Activated T-helper 9 cell treated with anti-CD3 and anti-CD28 coated beads, Interleukin-2, amount 50 U/mL, for 16 hours (primary cell): ENCODE data around the gene CCL17.
"Not testable (repeated sequence)": the region's sequence is repeated elsewhere in the genome, so short reads cannot be mapped to it uniquely, and the experiment has no call there.

ENCODE experiments used
- DNase-seq: peaks from one replicate; pipeline ENCODE4 v3.0.0-alpha.2; 2020; ENCODE audit warnings: low read depth

CCL17 gene

DNA sequence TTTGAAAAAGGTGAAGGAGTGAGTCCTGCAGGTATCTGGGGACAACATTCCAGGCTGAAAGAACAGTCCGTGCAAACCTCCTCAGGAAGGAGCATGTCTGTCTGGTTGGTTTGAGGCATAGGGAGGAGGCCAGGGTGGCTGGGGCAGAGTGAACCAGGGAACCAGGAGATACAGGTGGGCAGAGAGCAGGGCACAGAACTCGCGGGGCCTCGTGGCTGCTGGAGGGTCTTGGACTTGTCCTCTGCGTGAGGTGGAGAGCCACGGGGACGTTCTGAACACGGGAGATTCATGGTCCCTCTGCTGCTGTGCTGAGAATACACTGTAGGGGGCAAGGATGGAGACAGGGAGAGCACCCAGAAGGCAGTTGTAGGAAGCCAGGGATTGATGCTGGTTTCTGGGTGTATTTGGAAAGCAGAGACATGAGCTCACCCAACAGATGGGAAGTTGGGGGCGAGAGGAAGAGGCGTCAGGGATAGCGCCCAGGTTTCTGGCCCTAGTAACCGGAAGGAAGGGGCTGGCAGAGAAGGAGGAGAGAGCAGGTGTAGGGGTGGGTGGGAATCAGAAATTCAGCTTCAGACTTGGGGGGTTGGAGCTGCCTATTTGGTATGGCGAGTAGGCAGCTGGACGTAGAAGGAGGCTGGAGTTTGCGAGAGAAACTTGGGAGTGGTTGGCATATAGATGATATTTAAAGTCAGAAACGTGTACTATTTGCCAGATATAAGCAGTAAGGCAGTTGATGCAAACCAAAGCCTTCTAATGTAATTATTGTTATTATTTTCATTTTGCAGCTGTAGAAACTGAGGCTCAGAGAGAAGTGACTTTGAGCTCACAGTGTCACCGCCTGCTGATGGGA lies at the start of gene CCL17:
CCL17 (plus strand) TSS at position 803 of the 853 bp plus-strand sequence. CDS start 9,166 bp downstream, outside the sequence.
- DNase-seq, result no peak

DNA sequence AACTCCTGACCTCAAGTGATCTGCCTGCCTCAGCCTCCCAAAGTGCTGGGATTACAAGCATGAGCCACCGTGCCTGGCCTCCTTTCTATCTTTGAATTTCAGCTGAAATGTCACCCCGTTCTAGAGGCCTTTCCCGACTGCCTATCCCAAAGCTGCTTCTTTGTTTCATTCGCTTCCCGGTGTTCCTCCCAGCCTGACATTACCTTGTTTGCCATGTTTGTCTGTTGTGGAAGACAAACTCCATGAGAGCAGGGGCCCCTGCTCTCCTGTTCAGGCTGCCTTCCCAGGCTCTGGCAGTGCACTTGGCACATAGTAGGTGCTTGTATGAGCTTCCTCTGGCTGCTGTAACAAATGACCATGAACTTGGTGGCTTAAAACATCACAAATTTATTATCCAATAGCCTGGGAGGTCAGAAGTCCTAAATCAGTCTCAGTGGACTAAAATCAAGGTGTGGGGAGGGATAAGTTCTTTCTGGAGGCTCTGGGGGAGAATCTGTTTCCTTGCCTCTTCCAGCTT lies 48.6 kb upstream of the CCL17 start:
- no peak for DNase-seq

DNA sequence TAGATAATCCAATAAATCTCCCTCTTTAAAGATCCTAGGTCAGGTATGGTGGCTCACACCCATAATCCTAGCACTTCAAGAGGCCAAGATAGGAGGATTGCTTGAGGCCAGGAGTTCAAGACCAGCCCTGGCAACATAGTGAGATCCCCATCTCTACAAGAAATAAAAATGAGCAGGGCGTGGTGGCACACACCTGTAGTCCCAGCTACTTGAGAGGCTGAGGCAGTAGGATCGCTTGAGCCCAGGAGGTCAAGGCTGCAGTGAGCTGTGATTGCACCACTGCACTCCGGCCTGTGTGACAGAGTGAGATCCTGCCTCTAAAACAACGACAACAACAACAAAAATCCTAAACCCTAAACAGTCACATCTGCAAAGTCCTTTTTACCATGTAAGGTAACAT lies 48.0 kb upstream of the CCL17 start:
- DNase-seq, result no peak

DNA sequence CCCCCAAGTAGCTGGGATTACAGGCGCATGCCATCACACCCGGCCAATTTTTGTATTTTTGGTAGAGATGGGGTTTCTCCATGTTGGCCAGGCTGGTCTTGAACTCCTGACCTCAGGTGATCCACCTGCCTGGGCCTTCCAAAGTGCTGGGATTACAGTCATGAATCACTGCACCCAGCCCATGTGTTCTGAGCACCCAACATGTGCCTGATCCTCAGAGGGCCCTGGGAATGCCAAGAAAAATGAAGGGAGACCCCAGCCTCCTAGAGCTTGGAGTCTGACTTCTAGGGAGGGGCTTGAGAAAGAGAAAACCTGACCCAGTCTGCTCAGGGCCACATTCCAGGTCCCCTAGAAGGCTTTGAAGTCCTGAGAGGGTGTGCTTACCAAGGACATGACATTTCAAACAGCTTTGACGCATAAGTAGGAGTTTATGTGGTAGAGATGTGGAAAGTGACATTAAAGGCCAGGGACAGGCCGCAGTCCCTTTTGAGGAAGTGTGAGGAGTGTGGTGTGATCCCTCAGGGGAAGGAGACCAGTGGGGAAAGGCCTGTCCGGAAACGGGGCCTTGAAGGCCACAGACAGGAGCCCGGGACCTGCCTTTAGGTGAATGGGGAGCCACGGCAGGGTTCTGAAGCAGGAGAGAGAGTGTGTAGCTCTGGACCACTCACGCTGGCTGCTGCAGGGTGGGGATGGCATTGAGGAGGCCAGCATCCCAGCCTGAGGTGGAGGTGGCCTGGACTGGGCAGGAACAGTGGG lies 47.1 kb upstream of the CCL17 start:
- DNase-seq, result no peak

DNA sequence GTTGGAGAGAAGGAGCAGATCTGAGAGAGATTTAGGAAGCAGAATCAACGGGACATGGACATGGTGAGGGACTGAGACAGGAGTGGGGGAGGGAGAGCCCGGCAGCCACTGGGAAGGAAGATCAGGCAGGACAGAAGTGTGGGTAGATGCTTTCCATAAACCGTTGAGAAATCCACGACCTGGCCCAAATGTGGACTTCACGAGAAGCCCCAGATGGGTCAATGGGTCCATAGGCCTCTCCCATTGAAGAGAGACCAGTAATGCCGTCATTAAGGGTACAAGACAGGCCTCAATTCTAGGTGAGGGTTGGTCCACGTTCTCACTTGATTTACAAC lies 46.5 kb upstream of the CCL17 start:
- no peak for DNase-seq

DNA sequence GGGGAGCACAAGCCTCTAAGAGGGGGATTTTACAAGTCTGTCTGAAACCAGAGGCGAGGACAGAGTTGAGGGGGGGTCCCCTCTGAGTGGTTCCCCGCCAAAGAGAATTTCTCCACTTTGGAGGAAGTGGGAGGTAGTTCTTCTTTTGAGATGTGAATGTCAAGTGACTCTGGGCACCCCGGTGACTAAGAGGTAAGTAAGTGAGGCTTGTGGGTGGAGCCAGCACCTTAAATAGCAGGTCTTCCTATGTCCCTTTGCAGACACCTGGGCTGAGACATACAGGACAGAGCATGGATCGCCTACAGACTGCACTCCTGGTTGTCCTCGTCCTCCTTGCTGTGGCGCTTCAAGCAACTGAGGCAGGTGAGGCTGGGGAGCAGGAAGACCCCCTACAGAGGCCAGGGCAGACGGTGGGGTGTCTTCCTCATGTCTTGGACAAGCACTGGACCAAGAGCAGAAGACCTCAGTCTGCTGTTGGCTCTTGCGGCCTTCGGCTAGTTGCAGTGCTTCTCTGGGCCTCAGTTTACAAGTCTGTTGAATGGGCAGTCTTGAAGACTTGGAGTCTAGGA lies 46.0 kb upstream of the CCL17 start, which contains the start of gene CCL22:
CCL22 (plus strand) TSS at position 257 of the 569 bp plus-strand sequence; CDS start at position 291, 34 bp downstream.
- no peak for DNase-seq

DNA sequence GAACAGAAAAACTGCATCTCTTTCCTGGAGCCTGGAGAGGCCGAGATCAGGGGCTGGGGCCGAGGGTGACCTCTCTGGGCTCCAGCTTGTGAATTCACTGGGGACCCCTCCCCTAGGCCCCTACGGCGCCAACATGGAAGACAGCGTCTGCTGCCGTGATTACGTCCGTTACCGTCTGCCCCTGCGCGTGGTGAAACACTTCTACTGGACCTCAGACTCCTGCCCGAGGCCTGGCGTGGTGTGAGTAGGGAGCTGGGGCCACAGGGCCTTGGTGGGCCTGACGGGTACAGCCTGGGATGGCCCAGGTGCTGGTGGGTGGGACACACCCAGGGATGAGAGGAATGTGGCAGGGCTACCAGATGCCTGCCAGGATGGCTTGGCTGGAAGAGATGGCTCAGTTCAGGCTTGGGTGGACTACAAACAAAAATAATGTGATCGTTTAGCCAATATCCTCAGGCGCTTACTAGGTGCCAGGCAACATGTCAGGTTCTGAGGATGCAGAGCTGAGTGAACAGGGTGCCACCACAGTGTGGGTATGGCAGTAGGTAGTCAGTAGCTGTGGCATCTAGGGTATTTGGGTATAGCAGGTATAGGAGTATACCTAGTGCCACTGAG lies 44.1 kb upstream of the CCL17 start:
- DNase-seq, result no peak

DNA sequence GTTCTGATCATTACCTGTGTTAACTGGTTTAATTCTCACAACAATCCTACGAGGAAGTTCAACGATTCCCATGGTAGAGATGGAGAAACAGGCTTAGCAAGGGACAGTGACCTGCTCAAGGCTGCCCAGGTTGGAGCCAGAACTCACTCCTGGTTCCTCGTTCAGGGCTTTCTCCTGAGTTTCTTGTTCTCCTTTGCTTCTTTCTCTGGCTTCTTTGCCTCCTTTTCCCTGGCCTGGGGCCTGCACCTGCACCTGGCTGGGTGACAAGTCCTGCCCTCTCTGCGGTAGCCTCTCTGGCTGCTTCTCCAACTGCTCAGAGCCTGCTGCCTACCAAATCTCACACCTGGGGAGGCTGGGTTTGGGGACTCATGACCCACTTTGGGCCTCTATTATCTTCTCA lies 43.2 kb upstream of the CCL17 start:
- no peak for DNase-seq

DNA sequence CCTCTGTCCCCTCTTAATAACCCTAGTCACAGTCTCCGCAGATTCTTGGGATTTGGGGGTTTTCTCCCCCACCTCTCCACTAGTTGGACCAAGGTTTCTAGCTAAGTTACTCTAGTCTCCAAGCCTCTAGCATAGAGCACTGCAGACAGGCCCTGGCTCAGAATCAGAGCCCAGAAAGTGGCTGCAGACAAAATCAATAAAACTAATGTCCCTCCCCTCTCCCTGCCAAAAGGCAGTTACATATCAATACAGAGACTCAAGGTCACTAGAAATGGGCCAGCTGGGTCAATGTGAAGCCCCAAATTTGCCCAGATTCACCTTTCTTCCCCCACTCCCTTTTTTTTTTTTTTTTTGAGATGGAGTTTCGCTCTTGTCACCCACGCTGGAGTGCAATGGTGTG lies 40.4 kb upstream of the CCL17 start:
- DNase-seq, result no peak

DNA sequence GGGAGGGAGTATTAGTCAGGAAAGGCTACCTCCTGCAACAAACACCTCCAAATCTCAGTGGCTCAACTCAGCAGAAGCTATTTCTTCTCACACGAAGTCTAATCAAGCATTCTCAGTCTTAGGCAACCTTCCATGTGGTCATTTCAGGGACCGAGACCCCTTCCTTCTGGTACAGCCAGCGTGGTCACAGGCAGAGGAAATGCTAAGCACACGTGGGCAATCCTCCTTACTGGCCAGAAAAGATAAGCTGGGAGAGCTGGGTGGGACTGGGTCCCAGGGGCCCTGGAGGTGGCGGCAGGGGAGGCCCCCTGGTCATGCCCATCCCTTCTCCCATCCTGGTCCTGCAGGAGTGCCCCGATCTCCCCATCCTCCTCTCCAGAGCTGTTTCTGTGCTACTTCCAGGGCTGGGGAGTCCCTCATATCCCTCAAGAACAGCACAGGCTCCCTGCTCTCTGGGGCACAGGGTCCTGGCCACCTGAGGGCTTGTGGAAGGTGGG lies 38.0 kb upstream of the CCL17 start:
- no peak for DNase-seq

DNA sequence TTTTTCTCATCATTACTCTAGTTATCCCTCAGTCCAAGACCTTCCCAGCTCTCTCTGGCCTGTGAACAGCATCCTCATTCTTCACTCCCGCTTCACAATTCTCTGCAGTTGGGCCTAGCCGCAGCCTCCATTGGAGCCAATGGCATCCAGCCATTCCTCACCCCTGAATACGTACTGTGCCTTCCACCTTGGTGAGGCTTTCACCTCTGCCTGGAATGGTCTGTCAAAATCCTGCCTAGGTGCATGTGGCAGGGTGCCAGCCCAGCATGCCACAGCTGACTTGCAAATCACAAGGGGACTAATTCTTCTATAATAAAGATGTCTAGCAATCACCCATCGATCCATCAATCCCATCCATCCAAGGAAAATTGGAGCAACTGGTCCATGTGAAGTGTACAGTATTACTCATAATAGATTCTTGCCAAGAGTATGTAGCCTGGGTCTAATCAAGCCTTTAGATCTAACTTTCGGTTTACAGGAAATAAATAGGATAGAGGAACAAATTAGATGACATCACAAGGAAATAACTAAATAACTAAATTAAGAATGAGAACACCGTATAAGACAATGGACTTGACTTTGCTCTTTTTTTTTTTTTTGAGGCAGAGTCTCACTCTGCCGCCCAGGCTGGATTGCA lies 37.3 kb upstream of the CCL17 start:
- no peak for DNase-seq

DNA sequence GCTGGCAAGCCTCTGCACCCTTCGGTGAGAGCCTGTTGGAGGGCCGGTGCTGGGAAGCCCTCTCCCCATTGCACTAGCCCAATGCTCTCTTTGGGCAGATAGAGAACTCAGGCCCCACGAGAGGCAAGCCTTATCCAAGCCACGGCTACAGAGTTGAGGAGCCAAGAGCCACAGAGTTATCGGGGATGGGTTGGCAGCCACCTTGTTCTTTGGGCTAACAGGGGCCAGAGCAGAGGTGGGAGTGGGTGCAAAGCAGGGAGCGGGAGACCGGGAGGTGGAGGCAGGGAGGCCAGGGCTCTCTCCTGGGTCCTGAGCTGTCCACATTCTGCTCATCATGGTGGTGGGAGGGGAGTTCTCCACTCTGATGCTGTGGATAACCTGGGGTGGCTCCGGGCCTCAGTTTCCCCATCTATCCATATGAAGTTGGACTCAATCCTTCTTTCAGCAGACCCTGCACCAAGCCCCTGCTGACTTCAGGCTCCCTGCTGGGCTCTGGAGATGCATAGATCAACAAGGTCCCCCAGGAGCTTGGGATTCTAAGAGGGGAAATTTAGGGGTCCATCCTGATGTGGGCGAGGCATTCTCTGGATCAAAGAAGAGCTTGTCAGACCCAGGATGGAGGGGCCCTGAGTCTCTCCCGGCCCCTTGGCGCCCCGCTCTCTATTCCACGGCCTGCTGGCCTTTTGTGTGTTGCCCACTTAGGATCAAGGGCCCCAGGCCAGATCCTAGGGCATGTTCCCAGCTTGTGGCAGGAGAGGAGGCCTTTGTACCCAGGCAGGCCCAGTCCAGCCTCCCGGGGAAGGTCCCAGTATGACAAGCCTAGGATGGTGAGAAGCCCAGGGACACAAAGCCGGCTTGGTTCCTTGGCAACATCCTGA lies 32.8 kb upstream of the CCL17 start:
- DNase-seq, result no peak

DNA sequence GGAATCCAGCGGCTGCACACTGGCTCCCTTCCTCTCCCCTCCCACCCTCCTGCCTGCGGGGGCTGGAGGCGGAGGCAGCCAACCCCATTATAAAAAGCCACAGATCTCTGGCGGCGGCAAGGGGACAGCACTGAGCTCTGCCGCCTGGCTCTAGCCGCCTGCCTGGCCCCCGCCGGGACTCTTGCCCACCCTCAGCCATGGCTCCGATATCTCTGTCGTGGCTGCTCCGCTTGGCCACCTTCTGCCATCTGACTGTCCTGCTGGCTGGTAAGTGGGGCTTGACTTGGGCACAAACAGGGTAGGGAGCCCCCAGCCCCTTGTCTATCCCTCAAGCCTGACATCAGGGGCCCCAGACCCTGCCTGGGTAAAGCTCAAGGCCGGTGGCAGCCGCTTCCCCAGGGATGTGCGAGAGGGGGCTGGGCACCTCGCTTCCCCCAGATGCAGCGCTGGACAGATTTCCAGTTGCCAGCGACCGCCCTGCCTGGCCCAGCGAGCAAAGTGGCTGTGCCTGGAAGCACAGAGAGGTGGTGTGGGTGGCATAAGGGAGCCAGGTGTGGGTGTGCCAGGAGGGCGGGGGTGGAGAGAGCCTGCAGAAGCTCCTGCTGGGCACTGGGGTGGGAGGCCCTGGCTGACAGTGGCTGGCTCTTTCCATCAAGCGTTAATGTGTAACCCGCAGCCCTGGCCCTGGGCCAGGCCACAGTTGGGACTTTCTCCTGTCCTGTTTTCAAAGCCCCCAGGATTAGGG lies 32.0 kb upstream of the CCL17 start, which contains the start of gene CX3CL1:
CX3CL1 (plus strand) TSS at position 119 of the 745 bp plus-strand sequence; CDS start at position 198, 79 bp downstream.
- no peak for DNase-seq

DNA sequence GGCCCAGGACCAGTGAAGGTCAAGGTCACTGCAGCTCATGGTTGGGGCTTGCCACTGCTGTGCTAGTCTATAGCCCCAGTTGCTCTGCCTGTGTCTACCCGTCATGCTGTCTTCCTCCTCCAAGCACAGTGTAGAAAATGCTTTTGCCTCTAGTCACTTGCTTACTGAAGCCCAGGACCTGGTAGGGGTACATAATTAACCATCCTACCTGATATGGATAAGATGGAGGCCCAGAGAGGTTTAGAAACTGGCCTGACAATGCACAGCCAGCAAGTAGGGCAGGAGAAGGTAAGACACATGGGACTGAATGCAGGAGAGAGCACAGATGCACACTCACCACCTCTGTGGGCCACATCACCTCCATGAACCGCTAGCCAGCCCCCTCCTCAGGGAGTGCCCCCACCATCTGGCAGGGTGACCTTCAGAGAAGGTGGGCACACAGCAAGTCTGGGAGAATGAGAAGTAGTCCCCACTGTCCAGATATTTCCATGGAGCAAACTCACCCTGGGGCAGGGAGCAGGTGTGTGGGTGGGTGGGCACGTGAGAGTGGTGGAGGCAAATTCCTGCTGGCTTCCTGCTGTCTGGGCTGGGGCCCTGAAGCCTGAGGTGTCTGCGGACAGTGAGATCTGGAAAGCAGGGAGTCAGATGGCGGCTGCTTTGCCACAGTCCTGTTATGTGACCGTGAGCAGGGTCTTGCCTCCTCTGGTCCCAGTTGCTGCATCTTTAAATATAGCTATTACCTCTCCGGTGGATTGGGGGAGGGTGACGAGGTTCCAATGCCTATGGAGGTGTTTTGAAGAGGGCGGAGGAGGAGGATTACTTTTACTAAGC lies 31.2 kb upstream of the CCL17 start:
- DNase-seq, result no peak

DNA sequence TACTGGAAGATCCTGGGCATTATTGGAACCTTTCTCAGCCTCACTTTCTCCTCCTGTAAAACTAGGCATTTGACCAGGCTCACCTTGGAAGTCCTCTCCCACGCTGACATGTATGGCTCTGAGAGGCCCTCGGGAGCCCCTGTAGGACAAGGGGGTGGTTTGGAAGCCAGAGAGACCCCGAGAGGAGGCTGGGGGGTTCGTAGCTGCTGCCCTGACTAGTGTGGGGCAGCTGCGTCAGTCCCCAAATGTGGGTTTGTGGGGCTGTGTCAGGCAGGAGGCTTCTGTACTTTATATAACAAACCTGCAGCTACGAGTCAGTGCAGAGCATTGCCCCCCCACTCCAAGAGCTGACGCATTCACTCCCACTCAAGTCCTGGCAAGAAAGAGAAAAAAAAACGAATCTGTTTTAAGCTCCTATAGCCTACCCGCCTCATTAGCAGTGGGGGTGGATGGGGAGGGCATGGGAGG lies 30.5 kb upstream of the CCL17 start:
- DNase-seq, result no peak

DNA sequence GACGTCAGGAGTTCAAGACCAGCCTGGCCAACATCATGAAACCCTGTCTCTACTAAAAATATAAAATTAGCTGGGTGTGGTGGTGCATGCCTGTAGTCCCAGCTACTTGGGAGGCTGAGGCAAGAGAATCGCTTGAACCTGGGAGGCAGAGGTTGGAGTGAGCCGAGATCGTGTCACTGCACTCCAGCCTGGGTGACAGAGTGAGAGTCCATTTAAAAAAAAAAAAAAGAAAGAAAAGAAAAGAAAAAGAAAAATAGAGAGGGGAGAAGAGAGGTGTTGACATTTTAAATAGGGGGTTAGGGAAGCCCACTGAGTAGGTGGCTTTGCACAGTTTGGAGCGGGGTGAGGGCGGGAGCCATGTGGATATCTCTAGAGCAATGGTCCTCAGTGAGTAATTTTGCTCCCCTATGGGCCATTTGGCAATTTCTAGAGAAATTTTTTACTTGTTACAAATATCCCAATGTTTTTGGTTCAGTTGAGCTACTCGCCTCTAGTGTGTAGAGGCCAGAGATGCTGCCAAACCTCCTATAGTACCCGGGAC lies 29.6 kb upstream of the CCL17 start:
- not testable (repeated sequence) for DNase-seq

DNA sequence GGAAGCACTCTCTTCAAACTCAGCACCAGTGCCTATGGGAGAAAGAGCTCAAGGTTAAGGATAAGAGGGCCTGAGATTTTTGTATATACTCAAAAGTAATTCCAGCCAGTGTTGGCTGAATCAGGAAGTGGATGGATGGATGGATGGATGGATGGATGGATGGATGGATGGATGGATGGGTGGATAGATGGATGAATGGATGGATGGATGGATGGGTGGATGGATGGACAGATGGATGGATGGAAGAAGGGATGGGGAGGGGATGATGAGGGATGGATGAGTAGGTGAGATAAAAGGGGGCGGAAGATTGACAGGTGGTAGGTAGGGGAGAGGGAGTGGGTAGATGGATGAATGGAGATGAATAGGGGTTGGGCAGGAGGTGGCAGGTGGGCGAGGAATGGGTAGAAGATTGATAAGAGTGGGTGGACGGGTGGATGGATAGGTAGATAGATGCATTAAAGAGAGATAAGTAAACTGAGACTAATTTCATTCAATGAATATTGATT lies 28.2 kb upstream of the CCL17 start:
- DNase-seq, result no peak
